Cardiac fibroblast (primary cell): ENCODE measurements around the gene TMEM178A.

ENCODE experiments used
- DNase-seq, 2 donors: peaks; one replicate each; pipeline versions ENCODE4 v3.0.0 to v3.0.0-alpha.2; 2010; ENCODE audit warnings: low read depth in 2 of 2
- H3K4me3 ChIP-seq, 2 donors: replicated peaks in 1 of 2; 1 replicate in 1 of 2; 2 replicates in 1 of 2; pipeline ENCODE4 v1.5.1; 2011; ENCODE audit warnings: low read depth in 2 of 2, low read length in 2 of 2, mild to moderate bottlenecking in 2 of 2, moderate library complexity in 1 of 2
- TF ChIP-seq, protein P1 (sequence below): IDR thresholded peaks from one replicate; pipeline ENCODE4 v1.5.1; 2011; ENCODE audit warnings: low read depth, mild to moderate bottlenecking, low read length, inconsistent platforms

Gene TMEM178A

DNA sequence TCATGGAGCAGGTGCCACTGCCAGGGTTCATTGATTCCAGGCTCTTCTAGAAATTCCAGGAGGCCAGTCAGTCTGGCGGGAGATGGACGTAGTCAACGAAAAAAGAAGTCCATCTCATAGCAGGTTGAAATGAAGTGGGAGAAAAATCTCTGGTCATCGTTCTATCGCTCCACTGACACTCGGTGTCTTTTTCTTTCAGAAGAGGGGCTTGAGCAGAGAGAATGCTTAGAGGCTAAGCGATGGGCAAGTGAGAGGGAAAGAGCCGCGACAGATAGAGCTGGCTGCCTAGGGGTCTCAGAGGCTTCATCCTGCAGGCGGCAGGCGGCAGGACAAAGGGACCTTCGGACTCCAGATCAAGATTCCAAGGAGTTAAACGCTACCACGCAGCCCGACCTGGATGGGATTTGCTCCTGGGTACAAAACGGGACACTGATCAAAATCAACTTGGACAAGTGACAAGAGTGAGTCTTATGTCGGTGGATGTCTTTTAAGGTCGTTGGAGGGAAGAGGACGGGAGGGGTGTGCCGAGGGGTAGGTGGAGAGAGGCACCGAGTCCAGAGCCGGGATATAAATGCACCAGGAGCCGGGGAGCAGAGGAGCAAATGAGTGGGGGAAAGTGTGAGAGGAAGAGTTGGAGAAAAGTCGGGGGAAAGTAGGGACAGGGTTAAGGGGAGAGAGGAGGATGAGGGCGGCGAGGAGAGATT lies 677 bp upstream of the TMEM178A start:
- TF ChIP-seq, protein P1, sequence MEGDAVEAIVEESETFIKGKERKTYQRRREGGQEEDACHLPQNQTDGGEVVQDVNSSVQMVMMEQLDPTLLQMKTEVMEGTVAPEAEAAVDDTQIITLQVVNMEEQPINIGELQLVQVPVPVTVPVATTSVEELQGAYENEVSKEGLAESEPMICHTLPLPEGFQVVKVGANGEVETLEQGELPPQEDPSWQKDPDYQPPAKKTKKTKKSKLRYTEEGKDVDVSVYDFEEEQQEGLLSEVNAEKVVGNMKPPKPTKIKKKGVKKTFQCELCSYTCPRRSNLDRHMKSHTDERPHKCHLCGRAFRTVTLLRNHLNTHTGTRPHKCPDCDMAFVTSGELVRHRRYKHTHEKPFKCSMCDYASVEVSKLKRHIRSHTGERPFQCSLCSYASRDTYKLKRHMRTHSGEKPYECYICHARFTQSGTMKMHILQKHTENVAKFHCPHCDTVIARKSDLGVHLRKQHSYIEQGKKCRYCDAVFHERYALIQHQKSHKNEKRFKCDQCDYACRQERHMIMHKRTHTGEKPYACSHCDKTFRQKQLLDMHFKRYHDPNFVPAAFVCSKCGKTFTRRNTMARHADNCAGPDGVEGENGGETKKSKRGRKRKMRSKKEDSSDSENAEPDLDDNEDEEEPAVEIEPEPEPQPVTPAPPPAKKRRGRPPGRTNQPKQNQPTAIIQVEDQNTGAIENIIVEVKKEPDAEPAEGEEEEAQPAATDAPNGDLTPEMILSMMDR, result no peak
- no peak overlapping the region for H3K4me3 ChIP-seq
- no peak for DNase-seq

DNA sequence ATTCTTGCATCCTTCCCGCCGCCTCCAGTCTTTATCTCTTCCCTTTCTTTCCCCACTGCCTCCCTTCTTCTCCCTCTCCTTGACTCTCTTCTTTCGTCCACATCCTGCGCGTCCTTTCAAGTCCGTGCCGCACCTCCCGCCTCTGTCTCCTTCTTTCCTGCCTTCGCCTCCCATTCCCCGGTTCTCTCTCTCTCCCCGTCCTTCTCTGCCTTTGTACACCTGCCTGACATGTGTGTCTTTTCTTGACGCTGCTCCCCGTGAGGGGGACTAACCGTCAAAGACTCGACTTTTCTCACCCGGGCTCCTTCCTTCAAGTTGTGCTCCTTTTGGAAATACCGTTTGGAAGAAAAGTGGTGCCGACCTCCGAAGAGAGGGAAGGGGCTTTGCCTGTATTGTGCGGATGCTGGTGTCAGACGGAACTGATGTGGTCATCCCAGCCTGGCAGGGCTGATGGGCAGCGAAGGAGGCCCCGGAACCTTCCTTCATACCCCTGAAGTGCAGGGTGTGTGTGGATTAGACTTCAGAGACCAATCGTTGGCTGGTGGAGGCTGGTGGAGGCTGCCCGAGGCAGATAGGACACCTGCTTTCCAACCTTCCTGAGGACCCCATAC lies 879 bp downstream of the TMEM178A start:
- peak overlapping the region; percentile 27 to 50 for H3K4me3 ChIP-seq
- peak in 1 of 2 donors; percentile 13 for DNase-seq

DNA sequence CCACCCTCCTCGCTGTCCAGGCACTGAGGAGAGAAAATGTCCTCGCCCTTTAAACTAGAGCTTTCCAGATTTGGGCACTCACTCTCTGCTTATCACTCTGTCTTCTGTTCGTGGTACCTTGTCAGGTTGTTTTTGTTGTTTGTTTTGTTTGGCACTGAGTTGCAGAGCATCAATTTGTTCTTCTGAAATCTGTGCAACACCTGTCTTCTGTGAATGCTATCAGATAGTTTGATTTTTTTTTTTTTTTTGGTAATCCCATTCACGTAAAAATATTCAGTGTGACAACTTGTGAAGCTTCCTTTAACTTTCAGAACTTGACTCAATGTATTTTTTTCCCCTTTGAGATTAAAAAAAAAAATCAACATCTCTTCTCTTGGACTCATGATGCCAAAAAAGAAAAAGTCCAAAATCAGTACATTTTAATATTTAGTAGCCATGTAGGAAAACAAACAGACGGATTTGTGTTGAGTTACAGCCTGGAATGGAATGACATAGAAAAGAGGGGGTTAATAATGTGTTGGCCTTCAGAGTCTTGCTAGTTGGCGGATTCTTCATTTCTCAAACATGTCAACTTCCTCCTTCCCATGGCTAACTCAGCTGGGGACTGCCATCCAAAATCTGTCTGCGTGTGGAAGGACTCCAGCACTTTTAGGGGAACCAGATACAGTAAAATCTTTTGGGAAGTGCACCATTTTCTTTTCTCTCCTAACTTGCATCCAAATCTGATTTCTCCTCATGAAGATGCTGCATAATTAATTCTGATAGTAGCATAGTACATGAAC lies 1.6 kb downstream of the TMEM178A start:
- H3K4me3 ChIP-seq, result no peak overlapping the region
- no peak for DNase-seq
- TF ChIP-seq, protein P1, result no peak

More for the DNA sequence above, 879 bp downstream of the TMEM178A start:
- TF ChIP-seq, protein P1, result no peak

DNA sequence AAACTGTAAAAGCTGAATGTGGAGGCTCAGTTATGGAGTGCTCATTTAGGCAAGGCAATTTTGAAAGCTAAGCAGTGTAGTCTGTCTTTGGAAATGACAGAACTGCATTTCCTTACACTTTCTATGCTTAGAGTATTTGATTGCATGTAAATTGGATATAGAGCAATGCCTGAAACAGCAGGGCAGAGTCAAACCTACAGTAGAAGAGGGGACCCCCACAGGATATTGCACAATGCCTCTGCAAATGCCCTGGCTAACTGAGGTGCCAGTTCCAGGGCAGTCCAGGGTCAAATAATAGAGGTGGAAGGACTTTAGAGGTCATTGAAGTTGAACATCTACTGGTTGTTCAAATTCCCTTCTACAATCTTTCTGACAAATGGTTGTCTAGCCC lies 2.2 kb downstream of the TMEM178A start:
- TF ChIP-seq, protein P1, result no peak
- H3K4me3 ChIP-seq, result no peak overlapping the region
- no peak for DNase-seq

DNA sequence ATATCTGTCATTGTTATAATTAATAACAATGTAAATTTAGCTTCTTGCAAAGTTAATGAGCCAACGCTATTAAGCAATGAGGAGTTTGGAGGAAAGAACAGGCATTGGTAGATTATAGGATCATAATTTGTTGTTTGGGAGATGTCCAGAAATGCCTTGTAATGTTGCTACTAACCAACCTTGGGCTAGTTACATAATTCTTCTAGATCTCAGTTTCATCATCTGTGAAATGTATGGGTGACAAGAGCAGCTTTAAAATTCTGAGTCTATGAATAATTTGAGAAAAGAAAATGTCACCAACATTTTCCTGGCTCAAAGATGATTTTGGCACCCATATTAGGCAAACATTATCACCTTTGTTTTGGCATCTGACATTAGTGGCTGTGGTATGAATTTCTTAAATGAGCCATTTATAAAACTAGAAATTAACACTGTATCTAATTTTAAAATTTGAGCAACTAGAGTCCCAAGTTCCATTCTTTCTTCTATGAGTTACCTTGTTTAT lies 2.9 kb downstream of the TMEM178A start:
- DNase-seq, result no peak
- H3K4me3 ChIP-seq, result no peak overlapping the region
- TF ChIP-seq, protein P1, result no peak

DNA sequence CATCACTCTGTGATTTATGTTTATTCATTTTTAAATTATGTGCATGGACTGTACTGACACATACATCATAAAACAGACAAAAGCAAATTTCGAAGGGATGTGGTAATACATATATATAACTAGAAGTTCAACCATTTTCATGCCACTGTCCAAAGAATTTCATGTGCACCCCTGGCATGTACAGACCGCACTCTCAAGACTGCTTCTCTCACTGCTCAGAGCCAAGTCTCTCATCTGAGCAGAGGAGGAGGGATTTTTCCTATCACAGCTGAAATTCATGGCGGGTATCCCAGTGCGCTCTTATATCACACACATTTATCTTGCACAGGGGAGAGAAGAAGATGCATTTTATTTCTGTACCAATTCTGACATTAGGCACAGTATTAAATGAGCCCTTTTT lies 5.9 kb downstream of the TMEM178A start:
- DNase-seq, result no peak
- TF ChIP-seq, protein P1, result no peak
- no peak overlapping the region for H3K4me3 ChIP-seq
